Endothelial cell of umbilical vein (primary cell): ENCODE measurements around the gene SLC6A19.

Experiments used
- CTCF ChIP-seq, 2 donors: IDR thresholded peaks; 1 replicate in 1 of 2; 2 replicates in 1 of 2; pipeline ENCODE4 v1.5.1; 2011; ENCODE audit warnings: low read length in 2 of 2, mild to moderate bottlenecking in 2 of 2, moderate library complexity in 2 of 2, control low read depth in 1 of 2, inconsistent platforms in 1 of 2, low read depth in 1 of 2; ENCODE audit not compliant: insufficient read depth in 1 of 2; ENCODE audit errors: extremely low read depth in 1 of 2
- EZH2 ChIP-seq: IDR thresholded peaks from 2 replicates; pipeline ENCODE4 v1.6.1; 2012; ENCODE audit warnings: borderline replicate concordance, low read depth, mild to moderate bottlenecking, moderate library complexity, low read length, inconsistent platforms; ENCODE audit not compliant: severe bottlenecking
- GATA2 ChIP-seq: IDR thresholded peaks from 2 replicates; pipeline ENCODE4 v1.7.0; 2011; ENCODE audit warnings: low read depth, mild to moderate bottlenecking, moderate library complexity, mixed read lengths, low read length; ENCODE audit not compliant: insufficient read length, insufficient read depth
- POLR2A ChIP-seq: IDR thresholded peaks from 2 replicates; pipeline ENCODE4 v1.6.1; 2012; ENCODE audit warnings: low read depth, mild to moderate bottlenecking, control low read depth, low read length
- POLR2AphosphoS5 ChIP-seq: IDR thresholded peaks from 2 replicates; pipeline ENCODE4 v1.6.1; 2012; ENCODE audit warnings: low read depth, mild to moderate bottlenecking, control low read depth, low read length, moderate library complexity; ENCODE audit not compliant: insufficient read depth

DNA sequence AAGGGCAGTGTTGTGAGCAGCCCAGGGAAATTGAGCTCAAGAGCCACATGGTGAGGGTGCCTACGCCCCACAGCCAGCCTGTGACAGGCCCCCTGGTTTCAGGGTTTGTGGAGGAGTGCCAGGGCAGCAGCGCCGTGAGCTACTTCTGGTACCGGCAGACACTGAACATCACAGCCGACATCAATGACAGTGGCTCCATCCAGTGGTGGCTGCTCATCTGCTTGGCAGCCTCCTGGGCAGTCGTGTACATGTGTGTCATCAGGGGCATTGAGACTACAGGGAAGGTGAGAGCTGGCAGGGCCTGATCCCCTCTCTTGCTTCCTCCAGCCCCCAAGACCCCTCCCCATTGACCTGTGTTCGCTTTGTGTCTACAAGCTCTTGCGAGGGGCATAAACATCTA lies 34.0 kb downstream of the SLC6A19 start:
- TF ChIP-seq CTCF (IDR thresholded peaks at IDR 0.05; ENCODE audit: extremely low read depth in 1 of 2, insufficient read depth in 1 of 2, low read depth in 1 of 2, low read length in 2 of 2) (no peak), EZH2 (no peak), POLR2AphosphoS5 (no peak), POLR2A (no peak), GATA2 (no peak)
